GM12801 (cell line): Measurements from ENCODE around the gene AKAP13.

Experiments
- TF ChIP-seq, protein P1 (sequence below): IDR thresholded peaks from one replicate; pipeline ENCODE4 v1.5.1; 2011; ENCODE audit warnings: control low read depth; ENCODE audit not compliant: insufficient read length; ENCODE audit errors: extremely low read depth

Gene AKAP13

DNA sequence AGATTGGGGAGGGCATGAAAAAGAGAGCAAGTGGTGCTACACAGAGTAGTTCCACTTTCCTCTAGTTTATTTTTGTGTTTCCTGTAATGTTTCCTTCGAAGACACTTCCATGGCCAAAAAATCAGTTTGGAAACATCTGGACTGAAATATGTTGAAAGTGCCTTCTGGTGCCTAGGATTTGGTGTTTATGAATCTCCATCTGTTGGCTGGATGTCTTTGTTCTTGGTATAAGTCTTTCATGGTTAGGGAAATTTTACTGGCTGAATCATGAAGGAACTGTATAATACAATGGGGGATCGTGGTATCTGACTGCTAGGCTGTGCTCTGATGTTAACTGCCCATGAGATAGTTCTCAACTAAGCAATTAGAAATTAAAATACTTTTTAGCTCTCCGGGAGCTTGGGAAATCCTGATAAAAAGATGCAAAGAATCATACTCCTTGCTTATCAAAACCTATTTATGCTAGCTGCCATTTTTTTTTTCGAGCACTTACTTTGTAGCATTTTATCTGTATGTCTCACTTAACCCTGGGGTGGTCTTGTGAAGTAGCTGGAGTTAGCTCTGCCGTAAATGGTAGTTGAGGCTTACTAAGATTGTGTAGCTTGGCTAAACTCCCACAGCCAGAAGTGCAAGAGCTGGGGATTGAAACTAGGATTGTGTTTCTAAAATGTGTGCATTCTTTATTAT is 21.9 kb downstream of the AKAP13 start:
- TF ChIP-seq, protein P1, sequence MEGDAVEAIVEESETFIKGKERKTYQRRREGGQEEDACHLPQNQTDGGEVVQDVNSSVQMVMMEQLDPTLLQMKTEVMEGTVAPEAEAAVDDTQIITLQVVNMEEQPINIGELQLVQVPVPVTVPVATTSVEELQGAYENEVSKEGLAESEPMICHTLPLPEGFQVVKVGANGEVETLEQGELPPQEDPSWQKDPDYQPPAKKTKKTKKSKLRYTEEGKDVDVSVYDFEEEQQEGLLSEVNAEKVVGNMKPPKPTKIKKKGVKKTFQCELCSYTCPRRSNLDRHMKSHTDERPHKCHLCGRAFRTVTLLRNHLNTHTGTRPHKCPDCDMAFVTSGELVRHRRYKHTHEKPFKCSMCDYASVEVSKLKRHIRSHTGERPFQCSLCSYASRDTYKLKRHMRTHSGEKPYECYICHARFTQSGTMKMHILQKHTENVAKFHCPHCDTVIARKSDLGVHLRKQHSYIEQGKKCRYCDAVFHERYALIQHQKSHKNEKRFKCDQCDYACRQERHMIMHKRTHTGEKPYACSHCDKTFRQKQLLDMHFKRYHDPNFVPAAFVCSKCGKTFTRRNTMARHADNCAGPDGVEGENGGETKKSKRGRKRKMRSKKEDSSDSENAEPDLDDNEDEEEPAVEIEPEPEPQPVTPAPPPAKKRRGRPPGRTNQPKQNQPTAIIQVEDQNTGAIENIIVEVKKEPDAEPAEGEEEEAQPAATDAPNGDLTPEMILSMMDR: no peak

DNA sequence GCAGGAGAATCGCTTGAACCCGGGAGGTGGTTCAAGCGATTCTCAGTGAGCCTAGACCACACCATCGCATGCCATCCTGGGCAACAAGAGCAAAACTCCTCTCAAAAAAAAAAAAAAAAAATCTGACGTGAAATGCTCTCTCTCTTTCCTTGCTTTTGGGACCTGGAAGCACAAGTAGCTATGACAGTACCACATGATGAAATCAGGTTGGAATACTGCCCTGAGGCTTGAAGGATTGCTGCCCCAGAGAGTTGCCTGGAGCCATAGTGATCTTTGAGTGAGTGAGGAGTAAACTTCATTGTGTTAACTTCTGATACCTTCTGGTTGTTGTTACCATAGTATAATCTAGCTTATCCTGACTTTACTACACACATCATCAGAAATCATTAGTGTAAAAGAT is 23.3 kb downstream of the AKAP13 start:
- TF ChIP-seq, protein P1: no peak

DNA sequence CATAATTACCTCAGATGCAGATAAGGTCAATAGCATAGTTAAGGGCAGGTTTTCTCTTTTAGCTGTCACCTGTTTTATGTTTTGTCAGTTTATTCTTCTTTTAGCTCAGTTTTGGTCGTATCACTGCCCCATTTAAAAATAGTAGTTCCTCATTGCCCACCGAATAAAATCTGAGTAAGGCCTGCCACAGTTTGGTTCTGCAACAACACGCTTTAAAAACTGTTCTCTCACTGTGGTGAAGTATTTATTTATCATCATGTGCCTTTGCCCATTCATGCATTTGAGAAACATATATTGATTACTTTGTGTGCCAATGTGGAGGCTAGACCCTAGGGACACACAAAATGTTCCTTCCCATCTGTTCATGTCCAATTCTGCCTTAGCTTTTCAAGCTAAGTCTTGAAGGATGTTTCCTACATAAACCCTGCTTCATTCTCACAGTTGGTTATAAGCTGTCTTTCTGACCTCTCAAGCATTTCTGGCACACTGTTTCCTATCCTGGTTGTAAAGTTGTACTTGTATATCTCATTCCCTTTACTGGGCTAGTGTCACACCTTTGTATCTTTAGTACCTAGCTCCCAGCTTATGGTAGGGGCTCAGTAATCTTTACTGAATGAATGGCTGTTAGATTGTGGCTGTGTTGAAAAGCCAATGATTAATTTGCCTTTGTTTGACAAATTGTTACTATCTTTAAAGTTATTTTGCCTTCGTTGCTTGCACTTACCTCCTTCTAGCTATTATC is 23.9 kb downstream of the AKAP13 start:
- TF ChIP-seq, protein P1: no peak

DNA sequence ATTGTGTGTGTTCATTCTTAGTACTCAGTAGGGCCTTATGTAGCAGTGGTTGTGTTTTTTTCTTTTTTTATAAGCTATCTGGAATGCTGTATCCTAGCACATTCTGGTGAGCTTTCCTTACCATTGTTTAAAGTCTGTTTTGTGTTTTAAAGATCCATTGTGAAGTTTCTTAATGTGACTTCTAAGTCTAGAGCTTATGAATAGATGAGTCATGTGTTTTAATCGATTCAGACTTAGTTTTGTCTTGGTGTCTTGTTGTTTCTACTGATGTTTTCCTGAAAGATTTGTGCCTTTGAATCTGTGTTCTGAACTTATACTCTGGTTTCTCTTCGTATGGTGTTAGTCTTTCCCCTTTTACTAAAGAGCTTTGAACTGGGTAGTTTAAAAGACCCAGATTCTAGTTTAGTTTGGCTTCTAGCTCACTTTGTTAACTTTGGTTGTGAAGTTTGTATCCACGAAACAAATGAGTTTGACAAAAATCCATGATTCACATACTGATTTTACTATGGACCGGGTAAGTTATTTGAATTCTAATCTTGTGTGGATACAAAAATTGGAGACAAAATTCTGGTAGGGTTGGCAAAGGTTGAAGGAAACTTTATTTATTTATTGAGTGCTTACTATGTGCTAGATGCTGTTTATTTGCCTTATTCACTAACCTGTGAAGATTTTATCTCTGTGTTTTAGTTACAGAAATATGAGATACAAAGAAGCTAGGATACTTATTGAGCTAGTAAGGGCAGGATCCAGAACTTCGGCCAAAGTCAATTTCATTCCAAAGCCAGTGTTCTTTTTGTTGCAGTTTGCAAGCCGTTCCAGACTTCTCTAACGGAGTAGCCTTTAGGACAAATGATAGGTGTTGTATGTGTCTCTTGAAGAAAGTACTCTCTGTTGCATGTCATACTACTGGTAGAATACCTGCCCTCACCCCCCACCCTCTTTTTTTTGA is 24.8 kb downstream of the AKAP13 start:
- TF ChIP-seq, protein P1: no peak

DNA sequence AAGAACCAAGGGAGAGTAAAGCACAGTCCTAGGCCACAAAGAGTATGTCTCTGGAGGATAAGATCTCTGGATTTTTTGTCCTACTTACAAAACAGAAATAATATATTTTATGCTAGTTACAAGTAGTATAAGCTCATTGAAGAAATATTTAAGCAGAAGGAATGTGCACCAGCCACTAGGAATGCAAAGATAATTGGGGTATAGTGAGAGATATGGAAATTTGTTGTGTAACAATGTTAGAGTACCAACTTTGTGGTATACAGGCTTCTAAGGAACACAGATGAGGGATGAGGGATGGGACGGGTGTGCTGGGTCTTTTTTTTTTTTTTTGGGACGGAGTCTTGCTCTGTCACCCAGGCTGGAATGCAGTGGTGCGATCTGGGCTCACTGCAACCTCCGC is 26.5 kb downstream of the AKAP13 start:
- TF ChIP-seq, protein P1: no peak

DNA sequence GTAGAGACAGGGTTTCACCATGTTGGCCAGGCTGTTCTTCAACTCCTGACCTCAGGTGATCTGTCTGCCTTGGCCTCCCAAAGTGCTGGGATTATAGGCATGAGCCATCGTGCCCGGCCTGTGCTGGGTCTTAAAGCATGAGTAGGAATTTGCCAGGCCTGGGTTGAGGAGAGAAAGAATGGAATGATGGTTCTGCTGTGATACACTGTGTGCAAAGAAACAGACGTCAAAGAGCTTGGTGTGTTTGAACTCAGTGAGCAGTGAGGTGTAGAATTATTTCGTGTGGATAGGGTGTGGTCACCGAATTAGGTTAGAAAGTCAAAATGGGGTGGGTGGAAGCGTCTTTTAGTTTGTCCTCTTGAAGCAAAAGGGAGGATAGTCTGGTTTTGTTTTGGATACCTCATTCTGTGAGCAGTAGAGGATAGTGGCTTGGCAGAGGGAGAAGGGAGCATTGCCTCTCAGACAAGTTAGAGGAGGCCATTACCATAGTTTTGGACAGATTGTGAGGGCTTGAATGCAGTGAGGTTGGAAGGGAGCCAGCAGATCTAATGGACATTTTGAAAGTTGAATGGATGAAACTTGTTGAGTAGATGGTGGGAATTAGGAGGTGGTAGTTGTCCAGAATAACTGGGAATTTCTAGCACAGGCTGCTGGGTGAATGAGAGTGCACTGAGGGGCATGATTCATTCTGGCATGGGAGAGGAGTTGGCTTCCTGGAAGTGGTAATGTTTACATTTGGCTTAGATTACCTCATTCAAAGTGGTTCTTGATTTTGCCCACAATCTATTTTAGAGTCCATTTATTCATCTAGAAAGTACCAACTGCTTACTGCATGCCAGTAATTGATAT is 27.2 kb downstream of the AKAP13 start:
- TF ChIP-seq, protein P1: no peak
